AG09309 (cell line): ENCODE results near the gene ZNF101.

Source experiments
- DNase-seq: peaks from one replicate; pipeline ENCODE4 v3.0.0-alpha.2; 2010; ENCODE audit warnings: low read depth
- H3K4me3 ChIP-seq: 2 replicates; pipeline ENCODE4 v1.5.1; 2011; ENCODE audit warnings: mild to moderate bottlenecking, low read depth, low read length, moderate library complexity; ENCODE audit not compliant: control insufficient read depth
- TF ChIP-seq, protein P1 (sequence below): IDR thresholded peaks from 2 replicates; pipeline ENCODE4 v1.5.1; 2011; ENCODE audit warnings: mild to moderate bottlenecking, low read depth, low read length, inconsistent platforms; ENCODE audit not compliant: insufficient read depth, control insufficient read depth; ENCODE audit errors: missing control alignments

The ZNF101 gene

DNA sequence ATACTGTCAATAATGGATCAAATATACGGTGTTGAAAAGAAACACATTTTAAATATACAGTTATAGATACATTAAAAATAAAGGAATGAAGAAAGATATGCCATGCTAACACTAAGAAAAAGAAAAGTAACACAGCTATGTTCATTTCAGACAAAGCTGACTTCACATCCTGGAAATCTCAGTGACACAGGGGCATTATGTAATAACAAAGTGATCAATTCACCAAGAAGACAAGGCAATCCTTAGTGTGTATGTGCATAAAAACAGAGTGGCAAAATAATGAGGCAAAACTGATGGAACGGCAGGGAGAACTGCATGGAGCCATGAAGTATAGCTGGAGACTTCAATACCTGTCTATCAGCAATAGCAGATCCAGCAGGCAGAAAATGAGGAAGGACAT, 51.2 kb downstream of the ZNF101 start:
- no peak for DNase-seq
- TF ChIP-seq, protein P1, sequence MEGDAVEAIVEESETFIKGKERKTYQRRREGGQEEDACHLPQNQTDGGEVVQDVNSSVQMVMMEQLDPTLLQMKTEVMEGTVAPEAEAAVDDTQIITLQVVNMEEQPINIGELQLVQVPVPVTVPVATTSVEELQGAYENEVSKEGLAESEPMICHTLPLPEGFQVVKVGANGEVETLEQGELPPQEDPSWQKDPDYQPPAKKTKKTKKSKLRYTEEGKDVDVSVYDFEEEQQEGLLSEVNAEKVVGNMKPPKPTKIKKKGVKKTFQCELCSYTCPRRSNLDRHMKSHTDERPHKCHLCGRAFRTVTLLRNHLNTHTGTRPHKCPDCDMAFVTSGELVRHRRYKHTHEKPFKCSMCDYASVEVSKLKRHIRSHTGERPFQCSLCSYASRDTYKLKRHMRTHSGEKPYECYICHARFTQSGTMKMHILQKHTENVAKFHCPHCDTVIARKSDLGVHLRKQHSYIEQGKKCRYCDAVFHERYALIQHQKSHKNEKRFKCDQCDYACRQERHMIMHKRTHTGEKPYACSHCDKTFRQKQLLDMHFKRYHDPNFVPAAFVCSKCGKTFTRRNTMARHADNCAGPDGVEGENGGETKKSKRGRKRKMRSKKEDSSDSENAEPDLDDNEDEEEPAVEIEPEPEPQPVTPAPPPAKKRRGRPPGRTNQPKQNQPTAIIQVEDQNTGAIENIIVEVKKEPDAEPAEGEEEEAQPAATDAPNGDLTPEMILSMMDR, result no peak
- H3K4me3 ChIP-seq, result no peak overlapping the region

DNA sequence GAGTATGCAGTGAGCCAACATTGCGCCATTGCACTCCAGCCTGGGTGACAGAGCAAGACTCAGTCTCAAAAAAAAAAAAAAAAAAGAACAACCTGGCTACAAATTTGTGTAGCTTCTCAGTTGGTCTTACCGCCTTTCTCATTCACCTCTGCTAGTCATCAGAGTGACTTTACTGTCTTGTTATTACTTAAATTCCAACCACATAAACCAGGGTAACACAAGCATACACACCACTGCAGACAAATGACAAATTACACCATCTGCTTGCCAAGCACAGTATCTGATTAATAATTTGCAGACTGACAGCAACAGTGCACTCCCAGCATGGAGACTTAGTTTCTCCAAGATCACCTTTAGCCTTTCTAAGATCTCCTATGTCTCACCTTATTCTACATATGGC, 53.3 kb downstream of the ZNF101 start:
- TF ChIP-seq, protein P1, result no peak
- DNase-seq, result no peak
- no peak overlapping the region for H3K4me3 ChIP-seq

DNA sequence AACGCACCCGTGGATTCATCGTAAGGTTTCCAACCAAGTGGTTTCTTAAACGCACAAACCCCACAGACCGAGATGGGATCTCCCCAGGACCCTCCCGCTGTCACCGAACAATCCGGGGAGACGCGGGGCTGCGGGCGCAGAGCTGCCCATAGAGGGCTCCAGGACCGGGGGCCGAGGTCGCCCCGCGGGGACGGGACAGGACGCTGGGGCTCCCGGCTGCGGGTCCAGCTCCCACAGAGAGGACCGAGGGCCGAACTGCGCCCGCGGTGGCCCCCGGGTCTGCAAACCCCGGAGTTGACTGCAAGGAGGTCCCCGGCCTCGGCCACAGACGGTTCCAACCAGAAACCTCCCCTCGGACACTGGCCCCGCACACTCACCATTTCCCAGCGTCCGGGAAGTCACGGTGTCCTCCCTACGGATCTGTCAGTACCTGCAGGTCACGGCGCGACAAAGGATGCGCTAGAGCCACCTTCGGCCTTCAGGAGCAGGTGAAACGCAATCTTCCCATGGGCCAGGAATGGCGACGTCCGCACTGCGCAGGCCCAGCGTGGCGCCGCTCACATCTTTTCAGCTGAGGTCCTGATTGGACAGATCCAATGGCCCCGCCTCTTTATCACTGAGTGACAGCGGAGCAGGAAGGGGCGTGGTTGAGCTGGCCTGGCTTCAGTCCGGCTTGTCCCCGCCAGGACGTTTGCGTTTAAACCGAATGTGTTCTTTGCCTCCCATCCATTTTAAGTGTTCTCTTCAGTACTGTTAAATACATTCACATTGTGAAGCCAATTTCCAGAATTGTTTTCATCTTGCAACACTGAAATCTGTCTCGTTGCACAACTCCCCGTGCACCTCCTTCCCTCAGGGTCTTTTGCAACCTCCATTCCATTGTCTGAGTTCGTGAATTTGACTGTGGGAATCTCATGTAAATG, 64.2 kb downstream of the ZNF101 start, which contains the start of gene ZNF14:
ZNF14 (minus strand) TSS at position 534 of the 923 bp plus-strand sequence; CDS start at position 380, 154 bp downstream.
- DNase-seq, result peak; percentile 62
- TF ChIP-seq, protein P1, result peak; percentile 23
- H3K4me3 ChIP-seq, result peak within 1 kb of the TSS; percentile 86
